ENCODE data around the gene ADGRA3. TPM values are rescaled to one million over a fixed set of nuclear protein-coding genes. Genes with fewer than 3 reads are reported as not detected.

Gene ADGRA3
- total RNA-seq, 4 donors from 2014 or later: 17.8 to 48.8 (median 32.4) TPM

DNA sequence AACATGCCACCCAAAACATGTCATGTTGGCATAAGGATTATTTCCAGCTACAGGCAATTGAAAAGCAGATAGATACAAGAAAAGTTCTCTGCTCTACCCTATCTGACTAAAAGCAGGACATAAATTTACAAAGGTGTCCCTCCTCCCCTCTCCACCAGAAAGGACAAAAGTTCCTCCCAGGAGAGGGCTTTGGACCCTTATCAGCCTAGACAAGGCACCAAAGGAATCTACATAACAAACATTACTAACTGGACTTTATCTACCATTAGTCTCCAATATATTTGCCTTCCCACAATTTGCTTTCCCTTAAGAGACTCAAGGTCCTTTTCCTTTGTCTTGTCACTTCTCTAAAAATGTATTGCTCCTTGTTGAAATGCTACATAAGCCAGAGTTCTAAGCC, 55.6 kb downstream of the ADGRA3 start:
- peaks cover 0 to 13% of the 10 kb centered on the region in 2 donors for H3K36me3 ChIP-seq
- no peak overlapping the region for H3K27ac ChIP-seq
- no peaks in the 10 kb centered on the region for H3K4me1 ChIP-seq
- TF ChIP-seq POLR2A (IDR thresholded peaks at IDR 0.05) (no peak), EP300 (IDR thresholded peaks at IDR 0.05) (no peak), POLR2AphosphoS5 (IDR thresholded peaks at IDR 0.05) (no peak)
- TF ChIP-seq, protein P1, sequence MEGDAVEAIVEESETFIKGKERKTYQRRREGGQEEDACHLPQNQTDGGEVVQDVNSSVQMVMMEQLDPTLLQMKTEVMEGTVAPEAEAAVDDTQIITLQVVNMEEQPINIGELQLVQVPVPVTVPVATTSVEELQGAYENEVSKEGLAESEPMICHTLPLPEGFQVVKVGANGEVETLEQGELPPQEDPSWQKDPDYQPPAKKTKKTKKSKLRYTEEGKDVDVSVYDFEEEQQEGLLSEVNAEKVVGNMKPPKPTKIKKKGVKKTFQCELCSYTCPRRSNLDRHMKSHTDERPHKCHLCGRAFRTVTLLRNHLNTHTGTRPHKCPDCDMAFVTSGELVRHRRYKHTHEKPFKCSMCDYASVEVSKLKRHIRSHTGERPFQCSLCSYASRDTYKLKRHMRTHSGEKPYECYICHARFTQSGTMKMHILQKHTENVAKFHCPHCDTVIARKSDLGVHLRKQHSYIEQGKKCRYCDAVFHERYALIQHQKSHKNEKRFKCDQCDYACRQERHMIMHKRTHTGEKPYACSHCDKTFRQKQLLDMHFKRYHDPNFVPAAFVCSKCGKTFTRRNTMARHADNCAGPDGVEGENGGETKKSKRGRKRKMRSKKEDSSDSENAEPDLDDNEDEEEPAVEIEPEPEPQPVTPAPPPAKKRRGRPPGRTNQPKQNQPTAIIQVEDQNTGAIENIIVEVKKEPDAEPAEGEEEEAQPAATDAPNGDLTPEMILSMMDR (IDR thresholded peaks at IDR 0.05): no peak
- no peak for ATAC-seq
- no peak overlapping the region for H3K4me3 ChIP-seq
- no peaks in the 10 kb centered on the region for H3K27me3 ChIP-seq
- H3K9me3 ChIP-seq: no peaks in the 10 kb centered on the region

DNA sequence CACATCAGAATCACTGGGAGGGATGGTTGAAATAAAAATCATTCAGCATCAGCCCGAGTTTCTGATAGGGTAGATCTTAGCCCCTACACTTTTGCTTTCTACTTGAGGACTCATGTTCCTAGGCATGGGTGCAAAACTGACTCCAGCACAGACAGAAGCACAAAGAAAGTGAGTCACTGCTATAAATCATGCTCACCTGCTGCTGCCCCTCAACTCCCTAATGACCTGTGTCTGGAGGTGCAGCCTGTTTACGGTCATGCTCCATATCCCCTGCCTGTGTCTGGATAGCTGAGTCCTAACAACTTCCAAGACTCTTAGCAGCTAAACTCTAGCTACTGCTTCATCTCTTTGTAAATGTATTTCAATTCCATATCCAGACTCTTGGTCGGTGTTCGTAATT, 57.8 kb downstream of the ADGRA3 start:
- no peak for ATAC-seq
- Histone ChIP-seq H3K36me3 (peaks cover 0 to 13% of the 10 kb centered on the region in 2 donors), H3K27me3 (no peaks in the 10 kb centered on the region), H3K4me3 (no peak overlapping the region), H3K9me3 (no peaks in the 10 kb centered on the region), H3K27ac (no peak overlapping the region), H3K4me1 (no peaks in the 10 kb centered on the region)
- WGBS, 2 donors (ENCODE audit: low coverage in 1 of 2): 80 to 94% methylated on average over 2 to 4 of the region's 4 CpGs
- TF ChIP-seq EP300 (IDR thresholded peaks at IDR 0.05) (no peak), POLR2AphosphoS5 (IDR thresholded peaks at IDR 0.05) (no peak), POLR2A (IDR thresholded peaks at IDR 0.05) (no peak)
- TF ChIP-seq, protein P1 (IDR thresholded peaks at IDR 0.05): no peak

DNA sequence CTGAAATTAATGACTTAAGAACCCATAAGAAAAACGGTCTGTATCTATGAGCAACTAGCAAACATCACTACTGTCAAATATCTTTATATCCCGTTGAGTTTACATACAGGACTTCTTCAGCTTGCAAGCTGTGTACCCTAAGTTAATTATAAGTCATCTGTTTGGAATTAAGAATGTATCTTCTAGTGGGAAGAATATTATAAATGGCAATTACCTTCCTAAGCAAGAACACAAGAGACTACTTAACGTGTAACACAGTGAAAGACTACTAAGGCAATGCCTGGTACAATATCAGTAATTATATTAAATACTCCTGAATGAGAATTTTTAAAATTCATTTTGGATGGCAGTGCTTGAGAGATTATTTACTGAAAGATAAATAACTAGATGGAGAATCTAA, 58.5 kb downstream of the ADGRA3 start:
- H3K9me3 ChIP-seq: no peaks in the 10 kb centered on the region
- peaks cover 0 to 13% of the 10 kb centered on the region in 2 donors for H3K36me3 ChIP-seq
- H3K27ac ChIP-seq: no peak overlapping the region
- H3K4me3 ChIP-seq: no peak overlapping the region
- TF ChIP-seq POLR2AphosphoS5 (IDR thresholded peaks at IDR 0.05) (no peak), EP300 (IDR thresholded peaks at IDR 0.05) (no peak), POLR2A (IDR thresholded peaks at IDR 0.05) (no peak)
- TF ChIP-seq, protein P1 (IDR thresholded peaks at IDR 0.05): no peak
- H3K4me1 ChIP-seq: no peaks in the 10 kb centered on the region
- ATAC-seq: no peak
- no peaks in the 10 kb centered on the region for H3K27me3 ChIP-seq
- WGBS, 2 donors (ENCODE audit: low coverage in 1 of 2): 70 to 79% methylated on average over 3 of the region's 3 CpGs

DNA sequence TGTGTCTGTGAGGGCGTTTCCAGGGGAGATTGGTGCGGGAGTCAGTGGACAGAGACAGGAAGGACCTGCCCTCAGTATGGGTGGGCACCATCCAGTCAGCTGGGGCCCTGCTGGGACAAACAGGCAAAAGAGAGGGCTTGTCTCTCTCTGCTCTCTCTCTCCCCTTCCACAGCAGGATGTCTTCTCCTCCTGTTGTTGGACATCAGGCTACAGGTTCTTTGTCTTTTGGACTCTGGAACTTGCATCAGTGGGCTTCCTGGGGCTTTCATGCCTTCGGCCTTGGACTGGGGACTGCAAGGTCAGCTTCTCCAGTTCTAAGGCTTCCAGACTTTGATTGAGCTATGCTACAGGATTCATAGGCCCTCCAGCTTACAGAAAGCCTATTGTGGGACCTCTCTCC, 59.6 kb downstream of the ADGRA3 start:
- Histone ChIP-seq H3K9me3 (no peaks in the 10 kb centered on the region), H3K4me3 (no peak overlapping the region), H3K36me3 (peaks cover 0 to 10% of the 10 kb centered on the region in 2 donors), H3K4me1 (no peaks in the 10 kb centered on the region), H3K27me3 (no peaks in the 10 kb centered on the region), H3K27ac (no peak overlapping the region)
- no peak for ATAC-seq
- TF ChIP-seq, protein P1 (IDR thresholded peaks at IDR 0.05): no peak
- no peak for TF ChIP-seq EP300 (IDR thresholded peaks at IDR 0.05)
- TF ChIP-seq POLR2AphosphoS5 (IDR thresholded peaks at IDR 0.05): no peak
- no peak for TF ChIP-seq POLR2A (IDR thresholded peaks at IDR 0.05)
- WGBS, 2 donors (ENCODE audit: low coverage in 1 of 2): 91 to 100% methylated on average over 1 to 3 of the region's 3 CpGs

DNA sequence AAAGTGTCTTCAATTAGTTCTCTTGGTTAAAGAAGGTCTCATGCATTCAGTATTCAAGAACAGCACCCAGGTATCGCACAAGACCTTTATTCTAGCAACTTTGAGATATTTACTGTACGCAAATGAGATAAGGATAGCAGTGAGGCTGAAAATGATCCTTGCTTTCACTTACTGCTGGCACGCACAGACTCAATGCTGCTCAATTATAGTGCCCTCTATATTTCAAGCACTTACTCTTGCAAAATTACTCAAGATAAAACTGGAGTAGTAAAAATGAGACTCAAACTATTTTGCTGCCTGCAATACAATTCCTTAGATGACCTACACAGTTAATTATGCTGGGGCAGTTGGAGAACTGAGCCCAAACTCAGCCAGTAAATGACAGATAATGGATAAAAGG, 60.9 kb downstream of the ADGRA3 start:
- no peak for TF ChIP-seq POLR2AphosphoS5 (IDR thresholded peaks at IDR 0.05)
- TF ChIP-seq, protein P1 (IDR thresholded peaks at IDR 0.05): no peak
- 54 to 100% methylated on average over 3 of the region's 3 CpGs for WGBS, 2 donors (ENCODE audit: low coverage in 1 of 2)
- H3K27ac ChIP-seq: no peak overlapping the region
- H3K4me1 ChIP-seq: no peaks in the 10 kb centered on the region
- no peak for ATAC-seq
- H3K4me3 ChIP-seq: no peak overlapping the region
- no peaks in the 10 kb centered on the region for H3K36me3 ChIP-seq
- H3K27me3 ChIP-seq: no peaks in the 10 kb centered on the region
- no peaks in the 10 kb centered on the region for H3K9me3 ChIP-seq
